ENCODE results near the gene SAMD10.
"Not testable (repeated sequence)": the region's sequence is repeated elsewhere in the genome, so short reads cannot be mapped to it uniquely, and the experiment has no call there.

Gene SAMD10

GRCh38 chr20:63962426-63963347, 16.8 kb downstream of the SAMD10 start:
- DNase-seq (ENCODE audit: low read depth): no peak
- no peak for TF ChIP-seq CTCF (conservative IDR thresholded peaks at IDR 0.05; ENCODE audit: low read depth, low read length)
- H3K4me3 ChIP-seq (ENCODE audit: low read depth, low read length): no peak overlapping the region

- no peak for TF ChIP-seq CTCF (conservative IDR thresholded peaks at IDR 0.05; ENCODE audit: low read depth, low read length)
- DNase-seq (ENCODE audit: low read depth): no peak
- no peak overlapping the region for H3K4me3 ChIP-seq (ENCODE audit: low read depth, low read length)
These were observed 17.6 kb downstream of the SAMD10 start for GRCh38 chr20:63961664-63962425.

GRCh38 chr20:63960654-63961621, 18.5 kb downstream of the SAMD10 start:
- not testable (repeated sequence) for H3K4me3 ChIP-seq (ENCODE audit: low read depth, low read length); DNase-seq (ENCODE audit: low read depth)

- DNase-seq (ENCODE audit: low read depth): no peak
- no peak for TF ChIP-seq CTCF (conservative IDR thresholded peaks at IDR 0.05; ENCODE audit: low read depth, low read length)
- H3K4me3 ChIP-seq (ENCODE audit: low read depth, low read length): no peak overlapping the region
These were observed 19.8 kb downstream of the SAMD10 start for GRCh38 chr20:63959699-63960075.

- H3K4me3 ChIP-seq (ENCODE audit: low read depth, low read length): no peak overlapping the region
- no peak for DNase-seq (ENCODE audit: low read depth)
- TF ChIP-seq CTCF (conservative IDR thresholded peaks at IDR 0.05; ENCODE audit: low read depth, low read length): no peak
These were observed 20.3 kb downstream of the SAMD10 start for GRCh38 chr20:63958964-63959698.

GRCh38 chr20:63958471-63958870, 21.0 kb downstream of the SAMD10 start:
- DNase-seq (ENCODE audit: low read depth): no peak
- TF ChIP-seq CTCF (conservative IDR thresholded peaks at IDR 0.05; ENCODE audit: low read depth, low read length): no peak

More at GRCh38 chr20:63958471-63958870, 21.0 kb downstream of the SAMD10 start:
- H3K4me3 ChIP-seq (ENCODE audit: low read depth, low read length): no peak overlapping the region
